IMR-90 (cell line): ENCODE data around the gene TRIM10. TPM values are rescaled to one million over a fixed set of nuclear protein-coding genes. Genes with fewer than 3 reads are reported as not detected.

Experiments
- ATAC-seq: fragments of 200-7000 bp; cut with Tn5 transposase; 2 replicates; pipeline ENCODE4 v1.9.1; 2020; ENCODE audit warnings: low read depth, mild to moderate bottlenecking, moderate library complexity
- BruUV-seq: library from RNA; stranded (reverse); fragments of 400-500 nt; replicated peaks from 2 replicates; lab custom pipeline; 2021; lab: Mats Ljungman, UMichigan
- CTCF ChIA-PET: fragments of 300-600 bp; formaldehyde crosslinking; extraction: SDS; loops from one replicate; lab custom pipeline; 2021; ENCODE audit warnings: antibody characterized with exemption; lab: Yijun Ruan, JAX
- POLR2A ChIA-PET: fragments of 300-600 bp; sonication (Branson Sonifier 250); formaldehyde crosslinking; loops from one replicate; lab custom pipeline; 2022; ENCODE audit warnings: antibody characterized with exemption; ENCODE audit not compliant: unreplicated experiment; lab: Charles Lee
- DNase-seq: peaks from one replicate; pipeline ENCODE4 v3.0.0; 2013
- H2AFZ ChIP-seq: replicated peaks from 2 replicates; pipeline ENCODE3; 2013; ENCODE audit warnings: low read length, mild to moderate bottlenecking; ENCODE audit not compliant: poor library complexity
- H2AK5ac ChIP-seq: 2 replicates; pipeline ENCODE4 v1.6.1; 2013; ENCODE audit warnings: low read depth, low read length, inconsistent platforms
- H2AK9ac ChIP-seq: replicated peaks from 2 replicates; pipeline ENCODE3; 2013; ENCODE audit warnings: mild to moderate bottlenecking, low read depth, low read length, moderate library complexity; ENCODE audit not compliant: poor library complexity
- H2BK120ac ChIP-seq: 2 replicates; pipeline ENCODE4 v1.6.1; 2013; ENCODE audit warnings: low read depth, low read length, inconsistent platforms
- H2BK15ac ChIP-seq: 3 replicates; pipeline ENCODE4 v1.6.1; 2013; ENCODE audit warnings: low read depth, low read length, inconsistent platforms
- H2BK20ac ChIP-seq: 2 replicates; pipeline ENCODE4 v1.6.1; 2013; ENCODE audit warnings: low read depth, mild to moderate bottlenecking, inconsistent platforms, low read length, moderate library complexity
- H2BK5ac ChIP-seq: 2 replicates; pipeline ENCODE4 v1.6.1; 2013; ENCODE audit warnings: mild to moderate bottlenecking, low read depth, low read length, inconsistent platforms; ENCODE audit not compliant: poor library complexity, severe bottlenecking
- H3K14ac ChIP-seq: replicated peaks from 2 replicates; pipeline ENCODE4 v1.6.1; 2013; ENCODE audit warnings: low read depth, low read length, inconsistent platforms
- H3K18ac ChIP-seq: 2 replicates; pipeline ENCODE4 v1.6.1; 2013; ENCODE audit warnings: low read depth, low read length, control low read depth
- H3K23ac ChIP-seq: 2 replicates; pipeline ENCODE4 v1.6.1; 2013; ENCODE audit warnings: low read depth, low read length, inconsistent platforms
- H3K27ac ChIP-seq: 2 replicates; pipeline ENCODE4 v1.5.1; 2013; ENCODE audit warnings: mild to moderate bottlenecking, control low read depth, low read length; ENCODE audit not compliant: insufficient read depth
- H3K27me3 ChIP-seq: 2 replicates; pipeline ENCODE4 v1.6.1; 2013; ENCODE audit warnings: low read length; ENCODE audit not compliant: control insufficient read depth, insufficient read depth
- H3K36me3 ChIP-seq: 2 replicates; pipeline ENCODE4 v1.6.1; 2013; ENCODE audit warnings: low read length, mixed read lengths; ENCODE audit not compliant: control insufficient read depth, insufficient read depth
- H3K4ac ChIP-seq: 2 replicates; pipeline ENCODE4 v1.6.1; 2013; ENCODE audit warnings: low read depth, low read length, inconsistent platforms
- H3K4me1 ChIP-seq: 2 replicates; pipeline ENCODE4 v1.6.1; 2013; ENCODE audit warnings: low read length, mixed read lengths; ENCODE audit not compliant: control insufficient read depth, insufficient read depth
- H3K4me2 ChIP-seq: 2 replicates; pipeline ENCODE4 v1.6.1; 2013; ENCODE audit warnings: low read depth, mild to moderate bottlenecking, control low read depth, low read length, moderate library complexity
- H3K4me3 ChIP-seq: 2 replicates; pipeline ENCODE4 v1.5.1; 2013; ENCODE audit warnings: low read depth, mild to moderate bottlenecking, control low read depth, low read length, moderate library complexity; ENCODE audit not compliant: insufficient read depth
- H3K56ac ChIP-seq: 2 replicates; pipeline ENCODE4 v1.6.1; 2013; ENCODE audit warnings: low read length, inconsistent platforms; ENCODE audit not compliant: insufficient read depth; ENCODE audit errors: extremely low read depth
- H3K79me1 ChIP-seq, 2 experiments: 2 replicates each; pipeline ENCODE4 v1.6.1; 2013; ENCODE audit warnings: low read length in 2 of 2, inconsistent platforms in 1 of 2, low read depth in 1 of 2
- H3K9ac ChIP-seq: 2 replicates; pipeline ENCODE4 v1.6.1; 2013; ENCODE audit warnings: low read depth, low read length, control low read depth
- H3K9me1 ChIP-seq: 2 replicates; pipeline ENCODE4 v1.6.1; 2013; ENCODE audit warnings: low read length, inconsistent platforms; ENCODE audit not compliant: insufficient read depth
- H3K9me3 ChIP-seq: 2 replicates; pipeline ENCODE4 v1.6.1; 2013; ENCODE audit warnings: low read length; ENCODE audit not compliant: control insufficient read depth, insufficient read depth
- H4K20me1 ChIP-seq: 2 replicates; pipeline ENCODE4 v1.6.1; 2013; ENCODE audit warnings: low read length, inconsistent platforms; ENCODE audit not compliant: insufficient read depth
- H4K5ac ChIP-seq: 2 replicates; pipeline ENCODE4 v1.6.1; 2013; ENCODE audit warnings: mild to moderate bottlenecking, low read depth, low read length, control low read depth
- H4K8ac ChIP-seq, 2 experiments: 2 replicates each; pipeline ENCODE4 v1.6.1; 2013; ENCODE audit warnings: low read depth in 2 of 2, low read length in 2 of 2, control low read depth in 1 of 2, inconsistent platforms in 1 of 2
- H4K91ac ChIP-seq: 2 replicates; pipeline ENCODE4 v1.6.1; 2013; ENCODE audit warnings: low read depth, low read length, inconsistent platforms; ENCODE audit not compliant: insufficient read depth
- BHLHE40 ChIP-seq: fragments of 150-350 bp; IDR thresholded peaks from 2 replicates; pipeline ENCODE4 v1.6.1; 2016; ENCODE audit warnings: mild to moderate bottlenecking, low read depth, low read length
- CEBPB ChIP-seq: IDR thresholded peaks from 2 replicates; pipeline ENCODE4 v1.6.1; 2012; ENCODE audit warnings: low read depth, low read length, improper control_type of control experiment
- CHD1 ChIP-seq: IDR thresholded peaks from 2 replicates; pipeline ENCODE4 v1.6.1; 2012; ENCODE audit warnings: low read depth, low read length, improper control_type of control experiment
- ELK1 ChIP-seq: fragments of 150-350 bp; IDR thresholded peaks from 2 replicates; pipeline ENCODE4 v1.6.1; 2016; ENCODE audit warnings: low read depth, mild to moderate bottlenecking, low read length, moderate library complexity, borderline replicate concordance
- FOS ChIP-seq: fragments of 150-350 bp; IDR thresholded peaks from 2 replicates; pipeline ENCODE4 v1.6.1; 2016; ENCODE audit warnings: low read depth, low read length
- MAZ ChIP-seq: IDR thresholded peaks from 2 replicates; pipeline ENCODE4 v1.6.1; 2012; ENCODE audit warnings: low read depth, mild to moderate bottlenecking, low read length, improper control_type of control experiment, moderate library complexity, borderline replicate concordance
- MXI1 ChIP-seq: IDR thresholded peaks from 2 replicates; pipeline ENCODE4 v1.6.1; 2012; ENCODE audit warnings: low read depth, mild to moderate bottlenecking, low read length, moderate library complexity, borderline replicate concordance
- NFE2L2 ChIP-seq: fragments of 150-350 bp; IDR thresholded peaks from 2 replicates; pipeline ENCODE4 v1.6.1; 2016; ENCODE audit warnings: low read depth, mild to moderate bottlenecking, low read length
- POLR2A ChIP-seq: IDR thresholded peaks from 2 replicates; pipeline ENCODE4 v1.6.1; 2012; ENCODE audit warnings: mild to moderate bottlenecking, low read depth, low read length
- RAD21 ChIP-seq: IDR thresholded peaks from 2 replicates; pipeline ENCODE4 v1.6.1; 2012; ENCODE audit warnings: low read length, improper control_type of control experiment
- RCOR1 ChIP-seq: IDR thresholded peaks from 2 replicates; pipeline ENCODE4 v1.6.1; 2012; ENCODE audit warnings: mild to moderate bottlenecking, low read length, improper control_type of control experiment; ENCODE audit not compliant: insufficient replicate concordance
- SMC3 ChIP-seq: fragments of 150-350 bp; IDR thresholded peaks from 2 replicates; pipeline ENCODE4 v1.6.1; 2016; ENCODE audit warnings: low read depth, mild to moderate bottlenecking, antibody characterized with exemption, low read length, moderate library complexity
- USF2 ChIP-seq: fragments of 150-350 bp; IDR thresholded peaks from 2 replicates; pipeline ENCODE4 v1.6.1; 2017; ENCODE audit warnings: mild to moderate bottlenecking, antibody characterized with exemption, low read length, low read depth
- WGBS, 2 experiments: methylation state at CpG; one replicate each; pipeline versions ENCODE4 v1.1.5 to v1.1.7; 2013; ENCODE audit warnings: missing lambda C conversion rate in 2 of 2; ENCODE audit not compliant: insufficient read length in 1 of 2; ENCODE audit errors: extremely low coverage in 2 of 2; 5-methylcytosine and 5-hydroxymethylcytosine counted together
- dilution Hi-C: fragments of 300-500 bp; cut with HindIII; formaldehyde crosslinking; loops from one replicate; pipeline ENCODE4 v1.14.3; 2018; ENCODE audit warnings: low sequenced_read_pairs; ENCODE audit not compliant: unreplicated experiment
- in situ Hi-C: fragments of 300-500 bp; cut with MboI; formaldehyde crosslinking; loops from 3 replicates; pipeline ENCODE4 v1.14.3; 2019; ENCODE audit warnings: low sequenced_read_pairs, inconsistent platforms, mixed read lengths
- intact Hi-C: fragments of 100-400 bp; cut with micrococcal nuclease; formaldehyde crosslinking; loops from 2 replicates; pipeline ENCODE4 v1.10.0; 2022
- polyA plus RNA-seq, 3 experiments: library from polyadenylated mRNA; depleted of rRNA; stranded (reverse); fragments of >200 nt; gene quantifications; 2 replicates each; pipeline ENCODE4 v1.2.3, GENCODE V29; 2012; ENCODE audit warnings: low replicate concordance in 1 of 3
- total RNA-seq: library from RNA; depleted of rRNA; stranded (reverse); fragments of >200 nt; gene quantifications from 2 replicates; pipeline ENCODE4 v1.2.3, GENCODE V29; 2012
- TF ChIP-seq, protein P1 (sequence below): conservative IDR thresholded peaks from 2 replicates; pipeline ENCODE4 v1.5.1; 2012; ENCODE audit warnings: mild to moderate bottlenecking, low read depth, low read length, improper control_type of control experiment

TRIM10 gene
- total and polyA plus RNA-seq, 2 of the 4 experiments (the other 2 are of a cell fraction): not detected

GRCh38 chr6:30180145-30180544 is 19.1 kb upstream of the TRIM10 start:
- H3K9ac ChIP-seq: no peak overlapping the region
- BruUV-seq: no TSS peak
- H4K5ac ChIP-seq: no peak overlapping the region
- no peak overlapping the region for H3K4ac ChIP-seq
- no peak overlapping the region for H4K8ac ChIP-seq
- no peak for ATAC-seq
- ChIA-PET CTCF (no interaction called here), POLR2A (no interaction called here)
- intact Hi-C loops: no loop called here
- no peak for TF ChIP-seq NFE2L2
- no peak for TF ChIP-seq RAD21
- TF ChIP-seq FOS: no peak
- TF ChIP-seq, protein P1, sequence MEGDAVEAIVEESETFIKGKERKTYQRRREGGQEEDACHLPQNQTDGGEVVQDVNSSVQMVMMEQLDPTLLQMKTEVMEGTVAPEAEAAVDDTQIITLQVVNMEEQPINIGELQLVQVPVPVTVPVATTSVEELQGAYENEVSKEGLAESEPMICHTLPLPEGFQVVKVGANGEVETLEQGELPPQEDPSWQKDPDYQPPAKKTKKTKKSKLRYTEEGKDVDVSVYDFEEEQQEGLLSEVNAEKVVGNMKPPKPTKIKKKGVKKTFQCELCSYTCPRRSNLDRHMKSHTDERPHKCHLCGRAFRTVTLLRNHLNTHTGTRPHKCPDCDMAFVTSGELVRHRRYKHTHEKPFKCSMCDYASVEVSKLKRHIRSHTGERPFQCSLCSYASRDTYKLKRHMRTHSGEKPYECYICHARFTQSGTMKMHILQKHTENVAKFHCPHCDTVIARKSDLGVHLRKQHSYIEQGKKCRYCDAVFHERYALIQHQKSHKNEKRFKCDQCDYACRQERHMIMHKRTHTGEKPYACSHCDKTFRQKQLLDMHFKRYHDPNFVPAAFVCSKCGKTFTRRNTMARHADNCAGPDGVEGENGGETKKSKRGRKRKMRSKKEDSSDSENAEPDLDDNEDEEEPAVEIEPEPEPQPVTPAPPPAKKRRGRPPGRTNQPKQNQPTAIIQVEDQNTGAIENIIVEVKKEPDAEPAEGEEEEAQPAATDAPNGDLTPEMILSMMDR: no peak
- no peak for TF ChIP-seq POLR2A
- no peak for TF ChIP-seq MAZ
- TF ChIP-seq RCOR1: no peak
- TF ChIP-seq CEBPB: no peak
- TF ChIP-seq CHD1: no peak
- no peak for TF ChIP-seq BHLHE40
- no peak for TF ChIP-seq ELK1
- TF ChIP-seq MXI1: no peak
- TF ChIP-seq USF2: no peak
- no peak for TF ChIP-seq SMC3
- in situ Hi-C loops: no loop called here
- no peak overlapping the region for H3K23ac ChIP-seq
- no peaks in the 10 kb centered on the region for H3K9me1 ChIP-seq
- no peak overlapping the region for H2BK15ac ChIP-seq
- DNase-seq: no peak
- no peak overlapping the region for H2AK9ac ChIP-seq
- WGBS, 2 experiments: no CpG with 5 or more reads among the region's 1 CpG
- H3K27ac ChIP-seq: no peak overlapping the region
- no peak overlapping the region for H2BK5ac ChIP-seq
- no peak overlapping the region for H3K4me3 ChIP-seq
- H3K18ac ChIP-seq: no peak overlapping the region
- dilution Hi-C loops: no loop called here
- H3K14ac ChIP-seq: no peak overlapping the region
- 0 out of 2 replicates have a peak, but pooled peaks cover 2% of the 10 kb centered on the region for H3K9me3 ChIP-seq
- no peaks in the 10 kb centered on the region for H3K4me1 ChIP-seq
- no peak overlapping the region for H3K4me2 ChIP-seq
- H3K27me3 ChIP-seq: peaks cover 4% of the 10 kb centered on the region
- H3K79me1 ChIP-seq: no peaks in the 10 kb centered on the region
- H3K56ac ChIP-seq: no peak overlapping the region
- H4K91ac ChIP-seq: no peak overlapping the region
- H4K20me1 ChIP-seq: no peaks in the 10 kb centered on the region
- no peak overlapping the region for H2AFZ ChIP-seq
- H2BK20ac ChIP-seq: no peak overlapping the region
- H2AK5ac ChIP-seq: no peak overlapping the region
- no peak overlapping the region for H2BK120ac ChIP-seq
- peaks cover 3% of the 10 kb centered on the region; the same call in 1 of the 2 replicates for H3K36me3 ChIP-seq
